ENCODE data around the gene DEPDC4.
"Not testable (repeated sequence)": the region's sequence is repeated elsewhere in the genome, so short reads cannot be mapped to it uniquely, and the experiment has no call there.

Gene DEPDC4

DNA sequence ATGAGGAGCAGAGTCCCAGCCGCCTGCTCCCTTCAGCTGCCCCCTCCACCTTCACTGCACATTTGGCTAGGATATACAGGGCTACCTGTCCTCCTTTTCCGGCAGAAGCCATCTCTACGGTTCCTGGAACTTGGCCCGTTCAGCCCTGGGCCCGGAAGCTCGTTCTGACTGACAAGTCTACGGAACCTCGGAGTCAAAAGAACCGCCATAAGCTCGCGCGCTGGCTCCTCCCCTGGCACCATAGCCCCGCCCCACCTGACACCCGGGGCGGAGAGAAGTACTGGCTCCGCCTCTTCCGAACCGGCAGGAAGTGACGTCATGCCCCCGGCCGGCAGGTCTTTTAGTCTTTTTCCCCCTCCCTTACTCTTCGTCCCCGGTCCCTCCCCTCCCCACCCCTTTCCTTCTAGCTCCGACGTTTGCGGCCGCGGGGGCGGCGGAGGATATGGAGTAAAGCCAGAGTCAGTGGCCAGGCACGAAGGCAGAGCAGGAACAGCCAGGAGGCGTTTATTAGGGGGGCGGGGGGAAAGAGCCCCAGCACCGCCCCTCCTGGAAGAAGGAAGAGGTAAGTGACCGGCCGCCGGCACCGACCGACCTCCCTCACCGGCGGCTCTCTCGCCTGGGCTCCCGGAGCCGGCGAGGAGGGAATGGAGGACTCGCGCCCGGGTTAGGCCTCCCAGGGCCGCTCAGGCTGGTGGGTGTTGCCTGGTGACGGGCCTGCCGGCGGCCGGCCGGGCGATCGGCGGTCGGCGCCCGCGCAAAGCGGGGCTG, at the start of gene DEPDC4, which contains the start of gene SCYL2:
DEPDC4 (minus strand) TSS at position 245 of the 768 bp plus-strand sequence; CDS start at position 242, 3 bp downstream.
SCYL2 (plus strand) TSS at position 343 of the 768 bp plus-strand sequence. CDS start 15,794 bp downstream, outside the sequence.
- TF ChIP-seq, protein P1, sequence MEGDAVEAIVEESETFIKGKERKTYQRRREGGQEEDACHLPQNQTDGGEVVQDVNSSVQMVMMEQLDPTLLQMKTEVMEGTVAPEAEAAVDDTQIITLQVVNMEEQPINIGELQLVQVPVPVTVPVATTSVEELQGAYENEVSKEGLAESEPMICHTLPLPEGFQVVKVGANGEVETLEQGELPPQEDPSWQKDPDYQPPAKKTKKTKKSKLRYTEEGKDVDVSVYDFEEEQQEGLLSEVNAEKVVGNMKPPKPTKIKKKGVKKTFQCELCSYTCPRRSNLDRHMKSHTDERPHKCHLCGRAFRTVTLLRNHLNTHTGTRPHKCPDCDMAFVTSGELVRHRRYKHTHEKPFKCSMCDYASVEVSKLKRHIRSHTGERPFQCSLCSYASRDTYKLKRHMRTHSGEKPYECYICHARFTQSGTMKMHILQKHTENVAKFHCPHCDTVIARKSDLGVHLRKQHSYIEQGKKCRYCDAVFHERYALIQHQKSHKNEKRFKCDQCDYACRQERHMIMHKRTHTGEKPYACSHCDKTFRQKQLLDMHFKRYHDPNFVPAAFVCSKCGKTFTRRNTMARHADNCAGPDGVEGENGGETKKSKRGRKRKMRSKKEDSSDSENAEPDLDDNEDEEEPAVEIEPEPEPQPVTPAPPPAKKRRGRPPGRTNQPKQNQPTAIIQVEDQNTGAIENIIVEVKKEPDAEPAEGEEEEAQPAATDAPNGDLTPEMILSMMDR (IDR thresholded peaks at IDR 0.05; ENCODE audit: low read depth, low read length) = no peak
- peak within 1 kb of the TSS; percentile 77 for H3K4me3 ChIP-seq (ENCODE audit: low read depth, low read length)

DNA sequence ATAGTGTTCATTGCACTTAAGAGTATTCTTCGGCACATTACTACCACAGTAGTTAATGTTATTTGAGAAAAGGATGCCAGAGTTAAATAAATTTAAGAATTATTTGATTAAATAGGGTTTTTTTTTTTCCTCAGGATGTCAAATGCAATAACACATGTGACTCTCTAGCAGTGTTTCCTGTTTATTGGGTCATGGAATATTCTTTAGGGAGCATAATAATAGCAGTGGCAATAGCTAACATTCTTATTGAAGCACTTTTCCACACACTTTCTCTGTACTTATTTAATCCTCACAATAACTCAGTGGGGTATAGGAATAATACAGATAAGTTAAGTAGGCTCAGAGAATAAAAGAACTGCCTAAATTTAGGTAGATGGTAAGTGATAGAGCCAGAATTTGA, 44.4 kb upstream of the DEPDC4 start:
- TF ChIP-seq, protein P1 (IDR thresholded peaks at IDR 0.05; ENCODE audit: low read depth, low read length) = no peak
- no peak overlapping the region for H3K4me3 ChIP-seq (ENCODE audit: low read depth, low read length)

DNA sequence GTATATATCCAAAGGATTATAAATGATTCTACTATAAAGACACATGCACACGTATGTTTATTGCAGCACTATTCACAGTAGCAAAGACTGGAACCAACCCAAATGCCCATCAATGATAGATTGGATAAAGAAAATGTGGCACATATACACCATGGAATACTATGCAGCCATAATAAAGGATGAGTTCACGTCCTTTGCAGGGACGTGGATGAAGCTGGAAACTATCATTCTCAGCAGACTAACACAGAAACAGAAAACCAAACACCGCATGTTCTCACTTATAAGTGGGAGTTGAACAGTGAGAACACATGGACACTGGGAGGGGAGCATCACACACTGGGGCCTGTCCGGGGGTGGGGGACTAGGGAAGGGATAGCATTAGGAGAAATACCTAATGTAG, 41.3 kb upstream of the DEPDC4 start:
- H3K4me3 ChIP-seq (ENCODE audit: low read depth, low read length) = not testable (repeated sequence)

DNA sequence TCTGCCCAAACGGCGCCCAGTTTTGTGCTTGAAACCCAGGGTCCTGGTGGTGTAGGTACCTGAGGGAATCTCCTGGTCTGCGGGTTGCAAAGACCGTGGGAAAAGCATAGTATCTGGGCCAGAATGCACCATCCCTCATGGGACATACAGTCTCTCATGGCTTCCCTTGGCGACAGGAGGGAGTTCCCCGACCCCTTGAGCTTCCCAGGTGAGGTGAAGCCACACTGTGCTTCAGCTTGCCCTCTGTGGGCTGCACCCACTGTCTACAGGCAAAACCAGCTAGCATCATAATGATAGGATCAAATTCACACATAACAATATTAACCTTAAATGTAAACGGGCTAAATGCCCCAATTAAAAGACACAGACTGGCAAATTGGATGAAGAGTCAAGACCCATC, 37.5 kb upstream of the DEPDC4 start:
- not testable (repeated sequence) for H3K4me3 ChIP-seq (ENCODE audit: low read depth, low read length)

DNA sequence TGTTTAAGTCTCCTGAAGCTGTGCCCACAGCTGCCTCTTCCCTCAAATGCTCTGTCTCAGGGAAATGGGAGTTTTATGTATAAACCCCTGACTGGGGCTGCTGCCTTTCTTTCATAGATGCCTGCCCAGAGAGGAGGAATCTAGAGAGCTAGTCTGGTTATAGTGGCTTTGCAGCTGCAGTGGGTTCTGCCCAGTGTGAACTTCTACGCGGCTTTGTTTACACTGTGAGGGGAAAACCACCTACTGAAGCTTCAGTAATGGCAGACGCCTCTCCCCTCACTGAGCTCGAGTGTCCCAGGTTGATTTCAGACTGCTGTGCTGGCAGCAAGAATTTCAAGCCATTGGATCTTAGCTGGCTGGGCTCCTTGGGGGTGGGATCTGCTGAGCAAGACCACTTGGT, 37.0 kb upstream of the DEPDC4 start:
- H3K4me3 ChIP-seq (ENCODE audit: low read depth, low read length) = no peak overlapping the region
- TF ChIP-seq, protein P1 (IDR thresholded peaks at IDR 0.05; ENCODE audit: low read depth, low read length) = no peak

DNA sequence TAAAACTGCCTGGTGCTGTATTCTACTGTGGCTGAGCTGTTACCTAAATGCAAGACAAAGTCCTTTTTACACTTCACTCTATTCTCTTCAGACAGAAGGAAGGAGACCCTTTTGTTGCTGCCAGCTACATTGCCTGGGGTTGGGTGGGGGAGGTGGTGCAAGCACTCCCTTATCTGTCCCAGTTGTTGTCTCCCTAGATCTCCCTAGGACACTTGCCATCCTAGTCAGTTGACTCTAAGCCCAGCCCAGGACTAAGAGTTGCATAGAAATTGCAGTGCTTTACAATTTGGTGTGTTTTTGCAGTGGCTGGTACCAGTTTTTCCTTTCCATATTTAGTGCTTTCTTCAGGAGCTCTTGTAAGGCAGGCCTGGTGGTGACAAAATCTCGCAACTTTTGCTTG, 35.2 kb upstream of the DEPDC4 start:
- TF ChIP-seq, protein P1 (IDR thresholded peaks at IDR 0.05; ENCODE audit: low read depth, low read length) = no peak
- H3K4me3 ChIP-seq (ENCODE audit: low read depth, low read length) = no peak overlapping the region

DNA sequence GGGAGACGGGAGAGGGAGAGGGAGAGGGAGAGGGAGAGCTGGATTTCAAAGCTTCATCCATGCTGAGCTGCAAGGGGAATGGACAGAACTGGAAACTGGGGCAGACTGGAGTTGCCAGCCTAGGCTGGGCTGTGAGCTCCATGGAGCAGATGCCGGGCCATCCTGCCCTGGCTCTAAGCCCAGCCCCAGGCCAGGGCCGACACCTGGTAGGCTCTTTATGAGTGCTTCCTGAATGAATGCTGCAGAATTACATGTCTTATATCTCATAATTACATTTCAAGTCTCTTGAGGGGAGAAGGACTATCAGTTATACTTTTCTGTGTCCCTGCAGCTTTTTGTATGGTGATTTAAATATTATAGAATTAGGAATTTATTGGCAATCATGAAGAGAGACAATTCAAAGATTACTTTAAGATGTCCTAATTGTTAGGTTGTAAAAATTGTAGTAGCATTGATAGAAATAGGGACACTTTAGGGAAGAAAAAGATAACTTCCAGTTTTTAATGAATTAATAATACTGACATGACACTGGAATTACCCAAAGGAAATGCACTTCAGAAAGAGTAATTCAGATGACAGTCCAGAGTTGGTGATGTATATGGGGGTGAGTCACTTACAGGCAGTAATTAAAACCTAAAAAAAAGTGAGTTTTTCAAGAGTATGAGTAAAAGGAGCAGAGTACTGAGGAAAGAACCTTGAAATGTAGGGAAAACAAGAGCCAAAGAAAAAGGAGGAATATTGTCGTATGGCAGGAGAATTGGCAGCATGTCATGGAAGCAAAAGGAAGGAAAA, 29.1 kb upstream of the DEPDC4 start:
- no peak overlapping the region for H3K4me3 ChIP-seq (ENCODE audit: low read depth, low read length)
- TF ChIP-seq, protein P1 (IDR thresholded peaks at IDR 0.05; ENCODE audit: low read depth, low read length) = no peak

DNA sequence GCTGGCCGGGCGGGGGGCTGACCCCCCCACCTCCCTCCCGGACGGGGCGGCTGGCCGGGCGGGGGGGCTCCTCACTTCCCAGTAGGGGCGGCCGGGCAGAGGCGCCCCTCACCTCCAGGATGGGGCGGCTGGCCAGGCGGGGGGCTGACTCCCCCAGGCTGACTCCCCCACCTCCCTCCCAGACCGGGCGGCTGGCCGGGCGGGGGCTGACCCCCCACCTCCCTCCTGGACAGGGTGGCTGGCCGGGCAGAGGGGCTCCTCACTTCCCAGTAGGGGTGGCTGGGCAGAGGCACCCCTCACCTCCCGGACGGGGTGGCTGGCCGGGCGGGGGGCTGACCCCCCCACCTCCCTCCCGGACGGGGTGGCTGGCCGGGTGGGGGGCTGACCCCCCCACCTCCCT, 27.5 kb upstream of the DEPDC4 start:
- H3K4me3 ChIP-seq (ENCODE audit: low read depth, low read length) = not testable (repeated sequence)

Data from WI38 (cell line).